Left hindlimb (tissue), 1 donor: Measurements from ENCODE around the gene ZNG1C.
"Not testable (repeated sequence)": the region's sequence is repeated elsewhere in the genome, so short reads cannot be mapped to it uniquely, and the experiment has no call there.

Source experiments
- DNase-seq: peaks from one replicate; pipeline ENCODE4 v3.0.0-alpha.2; 2018

Gene ZNG1C

GRCh38 chr9:68241683-68242082, at the start of gene ZNG1C:
Gene ZNG1C (plus strand): TSS chr9:68241983. CDS start chr9:68242032, 49 bp downstream.
- not testable (repeated sequence) for DNase-seq

DNA sequence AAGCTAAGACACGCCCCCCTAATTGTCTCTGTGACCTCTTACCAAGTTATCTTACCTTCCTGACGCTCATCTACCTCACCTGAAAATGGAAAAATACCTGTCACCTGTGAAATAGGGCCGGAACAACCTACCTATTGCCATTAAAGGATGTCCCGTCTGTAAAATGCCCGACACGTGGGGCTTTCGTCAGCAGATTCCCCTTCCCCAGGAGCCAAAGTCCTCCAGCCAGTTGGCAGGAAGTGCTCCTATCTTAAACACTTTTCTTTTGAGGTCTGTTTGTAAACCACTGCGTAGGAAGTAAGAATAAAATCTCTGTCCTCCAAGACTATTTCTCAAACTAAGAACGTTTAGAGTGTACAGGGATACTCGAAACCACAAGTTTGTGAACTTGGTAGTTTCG, 654 bp downstream of the ZNG1C start:
- not testable (repeated sequence) for DNase-seq

- not testable (repeated sequence) for DNase-seq
Observed at GRCh38 chr9:68281041-68281440, 39.3 kb downstream of the ZNG1C start.

GRCh38 chr9:68302567-68302966, 60.8 kb downstream of the ZNG1C start, which contains the start of gene FOXD4L3:
Gene FOXD4L3 (plus strand): TSS chr9:68302867. CDS start chr9:68302952, 85 bp downstream.
- not testable (repeated sequence) for DNase-seq

GRCh38 chr9:68303771-68304170, 62.0 kb downstream of the ZNG1C start:
- not testable (repeated sequence) for DNase-seq

DNA sequence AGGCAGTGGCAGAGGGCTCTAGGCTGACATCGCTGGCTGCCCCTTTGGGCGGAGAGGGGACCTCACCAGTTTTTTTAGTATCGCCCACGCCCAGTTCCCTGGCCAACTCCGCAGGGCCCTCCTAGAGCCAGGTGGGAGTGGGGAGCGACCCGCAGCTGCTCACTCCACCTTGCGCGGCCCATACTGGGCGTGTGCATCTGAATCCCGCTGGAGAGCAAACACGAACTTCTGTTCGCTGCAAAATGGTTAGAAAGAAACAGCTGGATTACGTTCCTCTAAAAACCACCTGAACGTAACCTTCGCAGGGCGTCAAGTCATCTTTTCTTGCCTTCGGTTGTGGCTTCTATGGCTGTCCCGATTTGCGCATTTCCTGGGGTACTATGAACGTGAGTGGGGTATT, 62.4 kb downstream of the ZNG1C start:
- DNase-seq, result not testable (repeated sequence)

DNA sequence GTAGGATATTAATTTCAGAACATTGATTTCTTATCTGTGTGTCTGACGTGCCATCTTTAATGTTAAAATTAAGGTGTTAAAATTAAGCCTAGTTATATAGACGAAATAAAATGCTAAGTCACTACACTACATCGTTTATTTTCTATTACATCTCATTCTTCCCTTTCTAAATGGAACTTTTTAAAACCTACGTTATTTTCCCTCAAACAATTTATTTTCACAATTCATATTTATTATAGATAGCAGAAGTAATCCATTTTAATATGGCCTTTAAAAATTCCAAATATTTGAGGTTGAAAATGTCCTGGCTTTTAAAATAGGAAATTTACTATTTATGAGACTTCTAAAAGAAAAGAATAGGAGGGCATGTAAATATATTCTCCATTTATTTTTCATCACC, 63.0 kb downstream of the ZNG1C start:
- not testable (repeated sequence) for DNase-seq

DNA sequence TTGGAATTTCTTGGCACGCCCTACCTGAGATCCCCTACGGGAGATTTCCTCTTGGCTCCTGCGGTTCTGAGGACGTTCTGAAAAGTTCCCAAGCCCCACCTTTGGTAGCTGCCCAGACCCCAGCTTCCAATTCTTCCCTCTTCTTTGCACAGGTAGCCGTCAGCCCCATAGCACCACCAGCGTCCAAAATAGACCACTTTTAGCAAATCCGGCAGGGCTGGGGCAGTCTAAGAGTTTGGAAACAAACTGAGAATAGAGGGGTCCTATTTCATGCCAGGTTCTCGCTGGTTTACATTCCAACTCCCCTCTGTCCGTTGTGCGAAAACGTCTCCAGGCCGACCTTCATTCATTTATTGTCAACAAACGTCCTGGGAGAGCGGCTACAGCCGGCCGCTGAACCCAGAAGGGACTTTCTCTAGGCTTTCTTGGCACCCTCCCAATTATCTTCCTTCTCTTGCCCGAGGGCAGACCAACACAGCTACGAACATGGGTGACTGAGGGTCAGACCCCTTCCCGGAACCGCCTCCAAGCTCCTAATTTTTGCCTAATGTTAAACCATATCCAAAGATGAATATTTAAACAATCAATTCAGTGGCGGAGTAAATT, 64.0 kb downstream of the ZNG1C start:
- not testable (repeated sequence) for DNase-seq

- not testable (repeated sequence) for DNase-seq
Observed at GRCh38 chr9:68306391-68306964, 64.7 kb downstream of the ZNG1C start.

DNA sequence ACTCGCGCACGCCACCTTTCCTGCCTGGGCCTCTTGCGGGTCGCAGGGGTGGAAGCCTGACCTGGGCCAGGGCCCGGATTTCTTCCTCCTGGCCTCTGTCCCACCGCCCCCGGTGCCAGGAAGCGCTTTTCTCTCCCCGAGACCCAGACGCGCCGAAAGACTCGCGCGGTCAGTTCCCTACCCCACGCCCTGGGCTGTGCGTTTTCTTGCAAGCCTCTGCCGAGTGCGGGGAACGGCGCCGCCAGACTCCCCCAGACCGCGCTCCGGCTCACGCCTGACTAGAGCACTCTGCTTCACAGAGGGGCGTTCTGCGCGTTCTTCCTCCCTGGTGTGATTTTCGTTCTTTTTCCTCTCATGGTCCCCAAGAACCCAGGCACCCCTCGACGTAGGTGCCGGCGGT, 65.3 kb downstream of the ZNG1C start:
- DNase-seq, result not testable (repeated sequence)

DNA sequence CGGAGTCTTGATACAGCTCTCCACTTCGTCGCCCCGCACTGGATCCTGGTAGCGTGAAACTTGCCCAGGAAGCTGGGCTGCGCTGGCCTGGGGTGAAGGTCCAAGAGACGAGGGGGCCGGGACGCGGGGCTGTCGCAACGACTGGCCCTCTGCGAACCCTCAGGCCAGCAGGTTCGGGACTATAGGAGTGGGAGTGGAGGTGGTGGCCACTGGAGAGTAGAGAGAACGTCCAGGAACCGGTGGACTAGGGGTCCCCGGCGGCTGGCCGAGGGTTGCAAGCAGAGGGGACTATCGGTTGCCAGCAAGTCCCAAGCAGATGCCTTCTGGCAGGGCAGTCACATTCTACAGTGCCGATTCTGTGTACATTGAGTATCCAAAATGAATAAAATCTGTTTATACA, 65.9 kb downstream of the ZNG1C start:
- not testable (repeated sequence) for DNase-seq

DNA sequence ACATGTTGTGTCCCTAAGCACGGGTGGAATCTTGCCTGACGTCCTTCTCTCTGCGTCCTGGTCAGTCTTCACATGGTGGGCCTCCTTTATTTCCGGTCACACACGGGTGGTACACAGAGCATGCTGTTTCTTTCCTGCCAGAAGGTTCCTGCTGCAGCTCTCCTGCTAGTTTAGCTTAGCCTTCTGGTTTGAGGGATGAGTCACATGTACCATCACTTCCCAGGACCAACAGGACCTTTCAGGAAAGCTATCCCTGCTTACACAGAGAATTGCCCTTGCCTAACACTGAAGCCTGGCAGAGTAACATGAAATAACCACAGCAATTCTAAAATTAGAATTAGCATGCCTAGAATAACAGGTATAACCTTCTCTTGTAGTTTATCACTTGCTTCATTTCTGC, 69.4 kb downstream of the ZNG1C start:
- not testable (repeated sequence) for DNase-seq

- DNase-seq, result not testable (repeated sequence)
Observed at GRCh38 chr9:68318209-68318608, 76.4 kb downstream of the ZNG1C start.

DNA sequence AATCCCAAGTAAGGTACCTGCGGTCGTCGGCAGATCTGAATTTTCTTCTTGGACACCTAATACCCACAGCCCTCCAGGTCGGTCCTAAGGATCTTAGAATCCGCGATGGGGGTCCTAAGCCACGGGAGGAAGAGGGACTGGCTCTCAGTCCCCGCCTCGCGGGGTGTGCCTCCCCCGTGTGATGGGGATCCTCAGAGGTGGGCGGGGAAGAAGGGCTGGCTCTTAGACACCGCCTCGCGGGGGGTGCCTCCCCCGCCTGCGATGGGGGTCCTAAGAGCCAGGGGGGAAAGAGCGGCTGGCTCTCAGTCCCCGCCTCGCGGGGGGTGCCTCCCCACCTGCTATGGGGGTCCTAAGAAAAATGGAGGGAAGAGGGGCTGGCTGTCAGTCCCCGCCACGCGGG, 82.0 kb downstream of the ZNG1C start:
- DNase-seq, result not testable (repeated sequence)

DNA sequence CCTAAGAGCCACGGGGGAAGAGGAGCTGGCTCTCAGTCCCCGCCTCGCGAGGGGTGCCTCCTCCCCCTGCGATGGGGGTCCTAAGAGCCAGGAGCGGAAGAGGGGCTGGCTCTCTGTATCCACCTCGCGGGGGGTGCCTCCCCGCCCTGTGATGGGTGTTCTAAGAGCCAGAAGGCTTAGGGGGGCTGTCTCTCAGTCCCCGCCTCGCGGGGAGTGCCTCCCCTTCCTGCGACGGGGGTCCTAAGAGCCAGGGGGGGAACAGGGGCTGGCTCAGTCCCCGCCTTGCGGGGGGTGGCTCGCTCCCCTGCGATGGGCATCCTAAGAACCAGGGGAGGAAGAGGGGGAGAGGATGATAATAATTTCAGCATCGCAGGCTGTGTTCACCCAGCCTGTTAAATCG, 82.7 kb downstream of the ZNG1C start:
- DNase-seq, result not testable (repeated sequence)

DNA sequence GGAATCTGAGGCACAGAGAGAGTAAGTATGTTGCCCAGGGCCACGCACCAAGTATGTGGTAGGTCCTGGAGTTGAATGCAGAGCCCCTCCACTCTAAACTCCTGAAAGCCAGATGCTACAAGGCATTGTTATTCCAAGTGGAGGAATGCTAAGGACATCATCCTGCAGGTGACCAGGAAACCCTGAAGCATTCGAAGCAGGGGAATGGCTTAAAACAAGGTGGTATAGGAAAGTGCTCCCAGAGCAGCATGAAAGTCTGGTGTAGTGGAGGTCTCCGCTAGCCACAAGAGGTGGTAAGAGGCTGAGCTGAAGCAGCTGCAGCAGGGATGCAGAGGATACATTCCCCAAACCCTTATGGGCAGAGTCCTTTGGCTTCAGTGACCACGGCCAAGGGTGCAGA, 87.3 kb downstream of the ZNG1C start:
- DNase-seq, result not testable (repeated sequence)

- not testable (repeated sequence) for DNase-seq
Observed at GRCh38 chr9:68330531-68331173, 88.9 kb downstream of the ZNG1C start.

- not testable (repeated sequence) for DNase-seq
Observed at GRCh38 chr9:68332122-68332521, 90.3 kb downstream of the ZNG1C start.

GRCh38 chr9:68335935-68336334, 94.2 kb downstream of the ZNG1C start:
- not testable (repeated sequence) for DNase-seq

GRCh38 chr9:68336639-68337339, 95.0 kb downstream of the ZNG1C start:
- not testable (repeated sequence) for DNase-seq

DNA sequence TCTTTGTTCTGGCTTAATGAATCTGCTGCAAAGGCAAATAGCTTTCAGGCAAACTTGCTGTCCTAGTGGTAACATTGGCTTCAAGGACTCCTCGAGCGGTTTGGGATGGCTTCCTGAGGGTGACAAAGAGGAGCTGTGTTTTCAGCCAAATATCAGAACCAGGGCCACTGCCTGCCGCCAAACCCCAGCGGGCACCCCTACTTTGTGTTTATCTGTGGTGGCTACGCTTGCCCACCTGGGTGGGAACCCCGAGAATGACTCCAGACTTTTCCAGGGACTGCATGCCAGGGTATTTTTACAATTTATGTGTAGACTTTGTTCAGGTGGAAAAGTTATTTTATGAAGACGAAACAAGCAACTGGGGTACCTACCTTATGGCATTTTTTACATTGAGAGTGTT, 96.2 kb downstream of the ZNG1C start:
- DNase-seq, result not testable (repeated sequence)

GRCh38 chr9:68342265-68343025, 100.7 kb downstream of the ZNG1C start:
- DNase-seq, result not testable (repeated sequence)

- DNase-seq, result not testable (repeated sequence)
Observed at GRCh38 chr9:68343242-68343641, 101.5 kb downstream of the ZNG1C start.
